Breast epithelium (tissue), 4 donors: ENCODE measurements around the gene COMMD1. TPM values are rescaled to one million over a fixed set of nuclear protein-coding genes. Genes with fewer than 3 reads are reported as not detected.
"Not testable (repeated sequence)": the region's sequence is repeated elsewhere in the genome, so short reads cannot be mapped to it uniquely, and the experiment has no call there.

Source experiments
- DNase-seq, 2 donors: peaks; one replicate each; pipeline ENCODE4 v3.0.0-alpha.2; 2019; ENCODE audit warnings: low spot score in 2 of 2
- H3K27ac ChIP-seq, 2 donors: fragments of 200-600 bp; sonication (generic) in 1 of 2; one replicate each; pipeline ENCODE4 v1.5.1; 2016 to 2019; ENCODE audit warnings: mild to moderate bottlenecking in 1 of 2
- H3K27me3 ChIP-seq, 2 donors: fragments of 200-600 bp; sonication (generic) in 1 of 2; one replicate each; pipeline versions ENCODE4 v1.5.1 to v1.6.0; 2017 to 2019; ENCODE audit warnings: control low read depth in 1 of 2, mild to moderate bottlenecking in 1 of 2
- H3K36me3 ChIP-seq: fragments of 200-600 bp; one replicate; pipeline ENCODE4 v1.5.1; 2019
- H3K4me1 ChIP-seq, 2 donors: fragments of 200-600 bp; sonication (generic); one replicate each; pipeline ENCODE4 v1.5.1; 2016 to 2019; ENCODE audit warnings: control low read depth in 1 of 2
- H3K4me3 ChIP-seq, 3 donors: fragments of 200-600 bp; sonication (generic); 1 replicate in 2 of 3; 2 replicates in 1 of 3; pipeline ENCODE4 v1.5.1; 2016 to 2019; ENCODE audit warnings: mild to moderate bottlenecking in 3 of 3, moderate library complexity in 2 of 3
- H3K9me3 ChIP-seq, 2 donors: fragments of 200-600 bp; sonication (generic) in 1 of 2; one replicate each; pipeline ENCODE4 v1.5.1; 2016 to 2019; ENCODE audit warnings: control low read depth in 1 of 2
- POLR2A ChIP-seq: fragments of 450-650 bp; IDR thresholded peaks from one replicate; pipeline ENCODE4 v1.6.1; 2016; ENCODE audit warnings: antibody characterized with exemption, mild to moderate bottlenecking, moderate library complexity
- POLR2AphosphoS5 ChIP-seq, 3 donors: sonication (generic); formaldehyde crosslinking; IDR thresholded peaks; one replicate each; pipeline ENCODE4 v1.6.1; 2017; ENCODE audit warnings: antibody characterized with exemption in 3 of 3
- intact Hi-C: fragments of 100-400 bp; cut with DNase I; formaldehyde crosslinking; loops from one replicate; pipeline ENCODE4 v1.15.1; 2023; ENCODE audit warnings: low total_unique reads
- total RNA-seq, 3 donors: library from RNA; depleted of rRNA; stranded (reverse); fragments of >200 nt; gene quantifications; one replicate each; pipeline ENCODE4 v1.1.0, GENCODE V29; 2016
- TF ChIP-seq, protein P1 (sequence below), 3 donors: fragments of 450-650 bp; IDR thresholded peaks; one replicate each; pipeline ENCODE4 v1.5.1; 2016 to 2017; ENCODE audit warnings: antibody characterized with exemption in 3 of 3, mild to moderate bottlenecking in 3 of 3, moderate library complexity in 3 of 3

Gene COMMD1
- total RNA-seq, 3 donors from 2014 or later: 38.4 to 63.8 (median 56.4) TPM

DNA sequence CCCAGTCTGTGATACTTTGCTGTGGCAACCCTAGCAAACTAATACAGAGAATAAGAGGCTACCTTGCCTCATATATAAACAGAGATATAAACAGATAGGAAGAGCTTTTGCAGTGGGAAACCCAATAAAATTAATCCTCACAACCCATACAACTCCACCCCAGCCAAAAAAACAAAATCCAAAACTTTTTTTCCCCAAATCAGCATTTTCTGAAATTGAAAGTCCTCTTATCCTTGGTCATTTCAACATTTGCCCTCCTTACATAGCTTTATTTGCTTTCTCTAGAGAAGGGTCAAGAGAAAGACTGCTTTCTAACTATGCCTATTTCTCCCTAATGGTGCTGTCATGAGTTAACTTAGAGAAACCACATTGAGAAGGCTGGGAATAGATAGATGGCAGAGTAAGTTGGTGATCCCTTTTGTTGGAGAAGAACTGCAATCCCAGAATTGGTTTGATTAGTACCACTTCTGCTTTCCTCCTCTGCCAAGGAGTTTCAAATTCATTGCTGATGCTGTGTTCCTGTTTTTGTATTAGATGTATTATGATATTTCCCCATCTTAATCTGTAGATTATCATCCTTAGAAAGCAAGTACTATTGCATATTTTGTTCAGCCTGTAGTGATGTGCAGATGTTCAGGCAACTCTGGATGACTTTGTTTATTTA, 214.0 kb downstream of the COMMD1 start:
- no peaks in the 10 kb centered on the region for H3K9me3 ChIP-seq
- no peaks in the 10 kb centered on the region for H3K4me1 ChIP-seq
- no peaks in the 10 kb centered on the region for H3K27me3 ChIP-seq
- no peak overlapping the region for H3K4me3 ChIP-seq
- no peak for DNase-seq
- no peak for TF ChIP-seq POLR2A
- TF ChIP-seq POLR2AphosphoS5 (IDR thresholded peaks at IDR 0.05): no peak
- TF ChIP-seq, protein P1, sequence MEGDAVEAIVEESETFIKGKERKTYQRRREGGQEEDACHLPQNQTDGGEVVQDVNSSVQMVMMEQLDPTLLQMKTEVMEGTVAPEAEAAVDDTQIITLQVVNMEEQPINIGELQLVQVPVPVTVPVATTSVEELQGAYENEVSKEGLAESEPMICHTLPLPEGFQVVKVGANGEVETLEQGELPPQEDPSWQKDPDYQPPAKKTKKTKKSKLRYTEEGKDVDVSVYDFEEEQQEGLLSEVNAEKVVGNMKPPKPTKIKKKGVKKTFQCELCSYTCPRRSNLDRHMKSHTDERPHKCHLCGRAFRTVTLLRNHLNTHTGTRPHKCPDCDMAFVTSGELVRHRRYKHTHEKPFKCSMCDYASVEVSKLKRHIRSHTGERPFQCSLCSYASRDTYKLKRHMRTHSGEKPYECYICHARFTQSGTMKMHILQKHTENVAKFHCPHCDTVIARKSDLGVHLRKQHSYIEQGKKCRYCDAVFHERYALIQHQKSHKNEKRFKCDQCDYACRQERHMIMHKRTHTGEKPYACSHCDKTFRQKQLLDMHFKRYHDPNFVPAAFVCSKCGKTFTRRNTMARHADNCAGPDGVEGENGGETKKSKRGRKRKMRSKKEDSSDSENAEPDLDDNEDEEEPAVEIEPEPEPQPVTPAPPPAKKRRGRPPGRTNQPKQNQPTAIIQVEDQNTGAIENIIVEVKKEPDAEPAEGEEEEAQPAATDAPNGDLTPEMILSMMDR (IDR thresholded peaks at IDR 0.05): no peak
- intact Hi-C loops: no loop called here
- H3K27ac ChIP-seq: no peak overlapping the region
- H3K36me3 ChIP-seq: no peaks in the 10 kb centered on the region

DNA sequence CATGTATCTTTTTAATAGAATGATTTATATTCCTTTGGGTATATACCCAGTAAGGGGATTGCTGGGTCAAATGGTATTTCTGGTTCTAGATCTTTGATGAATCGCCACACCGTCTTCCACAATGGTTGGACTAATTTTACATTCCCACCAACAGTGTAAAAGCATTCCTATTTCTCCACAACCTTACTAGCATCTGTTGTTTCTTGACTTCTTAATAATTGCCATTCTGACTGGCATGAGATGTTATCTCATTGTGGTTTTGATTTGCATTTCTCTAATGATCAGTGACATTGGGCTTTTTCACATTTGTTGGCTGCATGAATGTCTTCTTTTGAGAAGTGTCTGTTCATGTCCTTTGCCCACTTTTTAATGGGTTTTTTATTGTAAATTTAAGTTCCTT, 220.8 kb downstream of the COMMD1 start:
- DNase-seq, H3K4me1 ChIP-seq, H3K4me3 ChIP-seq, H3K27ac ChIP-seq, intact Hi-C loops, H3K27me3 ChIP-seq, H3K9me3 ChIP-seq, H3K36me3 ChIP-seq: not testable (repeated sequence)

DNA sequence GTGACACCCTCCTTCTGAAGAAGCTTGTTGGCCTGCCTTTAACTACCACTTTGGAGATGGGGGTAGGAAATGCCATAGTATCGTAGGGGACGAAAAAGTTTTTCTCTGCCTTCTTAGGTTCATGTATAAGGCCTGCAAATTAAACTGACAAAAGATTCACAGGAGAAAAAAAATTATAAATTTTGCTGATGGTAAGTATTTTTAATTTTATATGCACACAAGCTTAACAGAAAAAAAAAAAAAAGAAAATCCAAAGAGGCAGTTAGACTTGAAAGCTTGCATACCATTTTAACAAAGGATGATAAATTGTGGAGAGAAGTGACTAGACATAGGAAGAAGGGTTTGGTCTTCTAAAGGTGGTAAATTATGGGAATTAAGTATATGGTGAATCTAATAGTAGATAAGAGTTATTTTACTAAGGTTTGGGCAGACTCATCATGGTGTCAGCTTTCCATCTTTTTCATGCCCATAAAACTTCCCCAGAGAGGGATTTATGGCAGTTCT, 227.9 kb downstream of the COMMD1 start:
- Histone ChIP-seq H3K4me1 (no peaks in the 10 kb centered on the region), H3K27ac (no peak overlapping the region), H3K27me3 (no peaks in the 10 kb centered on the region), H3K9me3 (no peaks in the 10 kb centered on the region), H3K4me3 (no peak overlapping the region), H3K36me3 (no peaks in the 10 kb centered on the region)
- TF ChIP-seq, protein P1 (IDR thresholded peaks at IDR 0.05): no peak
- no peak for TF ChIP-seq POLR2A
- TF ChIP-seq POLR2AphosphoS5 (IDR thresholded peaks at IDR 0.05): no peak
- DNase-seq: no peak
- intact Hi-C loops: no loop called here

DNA sequence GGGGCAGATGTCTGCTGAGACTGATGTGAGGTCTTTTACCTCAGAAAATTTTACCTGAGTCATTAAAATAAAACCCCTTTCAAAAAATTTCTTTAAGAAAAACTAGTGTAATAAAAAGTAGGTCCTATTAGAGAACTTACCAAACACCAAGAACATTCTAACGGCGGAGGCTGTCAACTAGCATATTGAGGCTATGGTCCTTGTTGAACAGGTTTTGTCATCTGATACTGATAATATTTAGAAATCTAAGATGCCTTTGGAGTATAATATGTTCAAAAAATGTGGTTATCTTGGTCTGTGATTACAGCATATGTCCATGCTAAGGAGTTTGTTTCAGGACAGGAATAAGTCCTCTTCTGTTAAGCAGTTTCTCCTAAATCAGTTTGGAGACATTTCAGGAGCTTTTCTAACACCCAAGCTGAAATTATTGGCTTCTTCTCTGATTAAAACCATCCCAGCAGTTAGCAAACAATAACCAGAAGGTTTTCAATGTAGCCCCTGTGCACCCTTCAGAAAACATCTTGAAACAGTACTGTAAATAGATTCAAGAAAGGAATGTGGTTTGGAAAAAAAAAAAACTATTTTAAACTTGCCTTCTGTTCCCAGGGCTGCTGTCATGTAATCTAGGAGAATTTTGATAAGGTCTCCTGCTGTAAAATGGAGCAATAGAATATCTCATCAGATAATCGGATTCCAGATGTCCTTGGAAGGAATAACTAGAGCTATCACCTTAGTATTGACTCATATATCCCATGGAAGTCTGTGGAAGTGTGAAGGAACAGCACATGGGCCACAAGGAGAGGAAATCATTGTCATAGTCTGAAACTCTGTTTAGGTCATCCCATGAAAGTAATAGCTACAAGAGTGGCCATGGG, 231.7 kb downstream of the COMMD1 start:
- intact Hi-C loops: no loop called here
- TF ChIP-seq POLR2AphosphoS5 (IDR thresholded peaks at IDR 0.05) (no peak), POLR2A (no peak)
- TF ChIP-seq, protein P1 (IDR thresholded peaks at IDR 0.05): no peak
- no peak for DNase-seq
- H3K27me3 ChIP-seq: no peaks in the 10 kb centered on the region
- no peaks in the 10 kb centered on the region for H3K4me1 ChIP-seq
- H3K36me3 ChIP-seq: no peaks in the 10 kb centered on the region
- H3K9me3 ChIP-seq: no peaks in the 10 kb centered on the region
- H3K4me3 ChIP-seq: no peak overlapping the region
- H3K27ac ChIP-seq: no peak overlapping the region

DNA sequence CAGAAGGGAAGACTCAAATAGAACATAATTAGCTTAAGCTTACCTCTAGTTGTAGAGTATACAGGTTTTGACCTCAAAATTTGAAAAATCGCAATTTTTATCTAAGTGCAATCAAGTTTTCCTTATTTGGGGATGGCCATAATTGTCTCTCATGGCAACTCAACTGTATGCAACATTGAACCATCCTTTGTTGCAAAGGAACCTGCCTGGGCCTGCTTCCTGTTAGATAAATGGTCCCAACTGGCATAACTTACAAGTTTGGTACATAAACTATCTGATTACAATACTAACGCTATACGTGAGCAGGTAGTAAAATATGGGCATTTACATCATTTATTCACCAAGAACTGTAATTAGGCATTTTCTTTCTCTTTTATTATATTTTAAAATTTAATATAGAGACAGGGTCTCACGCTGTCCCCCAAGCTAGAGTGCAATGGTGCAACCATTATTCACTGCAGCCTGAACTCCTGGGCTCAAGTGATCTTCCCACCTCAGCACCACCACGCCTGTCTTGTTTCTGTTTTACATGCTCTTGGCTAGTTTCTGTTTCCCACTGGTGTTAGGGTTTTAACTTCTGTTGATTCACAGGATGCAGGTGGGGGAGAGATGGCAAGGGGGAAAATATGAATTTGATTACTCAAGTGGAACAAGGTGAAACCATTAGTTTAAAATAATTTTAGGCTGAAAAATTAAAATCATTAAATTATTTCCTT, 235.1 kb downstream of the COMMD1 start:
- no peaks in the 10 kb centered on the region for H3K36me3 ChIP-seq
- no peak overlapping the region for H3K4me3 ChIP-seq
- no peak for DNase-seq
- TF ChIP-seq, protein P1 (IDR thresholded peaks at IDR 0.05): no peak
- TF ChIP-seq POLR2A: no peak
- TF ChIP-seq POLR2AphosphoS5 (IDR thresholded peaks at IDR 0.05): no peak
- no peaks in the 10 kb centered on the region for H3K9me3 ChIP-seq
- intact Hi-C loops: no loop called here
- no peaks in the 10 kb centered on the region for H3K4me1 ChIP-seq
- H3K27me3 ChIP-seq: no peaks in the 10 kb centered on the region
- no peak overlapping the region for H3K27ac ChIP-seq
